IMR-90 (cell line): ENCODE results near the gene RAPSN. TPM values are rescaled to one million over a fixed set of nuclear protein-coding genes. Genes with fewer than 3 reads are reported as not detected.

ENCODE experiments used
- ATAC-seq: fragments of 200-7000 bp; cut with Tn5 transposase; 2 replicates; pipeline ENCODE4 v1.9.1; 2020; ENCODE audit warnings: low read depth, mild to moderate bottlenecking, moderate library complexity
- BruUV-seq: library from RNA; stranded (reverse); fragments of 400-500 nt; replicated peaks from 2 replicates; lab custom pipeline; 2021; lab: Mats Ljungman, UMichigan
- CTCF ChIA-PET: fragments of 300-600 bp; formaldehyde crosslinking; extraction: SDS; loops from one replicate; lab custom pipeline; 2021; ENCODE audit warnings: antibody characterized with exemption; lab: Yijun Ruan, JAX
- POLR2A ChIA-PET: fragments of 300-600 bp; sonication (Branson Sonifier 250); formaldehyde crosslinking; loops from one replicate; lab custom pipeline; 2022; ENCODE audit warnings: antibody characterized with exemption; ENCODE audit not compliant: unreplicated experiment; lab: Charles Lee
- DNase-seq: peaks from one replicate; pipeline ENCODE4 v3.0.0; 2013
- H2AFZ ChIP-seq: replicated peaks from 2 replicates; pipeline ENCODE3; 2013; ENCODE audit warnings: low read length, mild to moderate bottlenecking; ENCODE audit not compliant: poor library complexity
- H2AK5ac ChIP-seq: 2 replicates; pipeline ENCODE4 v1.6.1; 2013; ENCODE audit warnings: low read depth, low read length, inconsistent platforms
- H2AK9ac ChIP-seq: replicated peaks from 2 replicates; pipeline ENCODE3; 2013; ENCODE audit warnings: mild to moderate bottlenecking, low read depth, low read length, moderate library complexity; ENCODE audit not compliant: poor library complexity
- H2BK120ac ChIP-seq: 2 replicates; pipeline ENCODE4 v1.6.1; 2013; ENCODE audit warnings: low read depth, low read length, inconsistent platforms
- H2BK15ac ChIP-seq: 3 replicates; pipeline ENCODE4 v1.6.1; 2013; ENCODE audit warnings: low read depth, low read length, inconsistent platforms
- H2BK20ac ChIP-seq: 2 replicates; pipeline ENCODE4 v1.6.1; 2013; ENCODE audit warnings: low read depth, mild to moderate bottlenecking, inconsistent platforms, low read length, moderate library complexity
- H2BK5ac ChIP-seq: 2 replicates; pipeline ENCODE4 v1.6.1; 2013; ENCODE audit warnings: mild to moderate bottlenecking, low read depth, low read length, inconsistent platforms; ENCODE audit not compliant: poor library complexity, severe bottlenecking
- H3K14ac ChIP-seq: replicated peaks from 2 replicates; pipeline ENCODE4 v1.6.1; 2013; ENCODE audit warnings: low read depth, low read length, inconsistent platforms
- H3K18ac ChIP-seq: 2 replicates; pipeline ENCODE4 v1.6.1; 2013; ENCODE audit warnings: low read depth, low read length, control low read depth
- H3K23ac ChIP-seq: 2 replicates; pipeline ENCODE4 v1.6.1; 2013; ENCODE audit warnings: low read depth, low read length, inconsistent platforms
- H3K27ac ChIP-seq: 2 replicates; pipeline ENCODE4 v1.5.1; 2013; ENCODE audit warnings: mild to moderate bottlenecking, control low read depth, low read length; ENCODE audit not compliant: insufficient read depth
- H3K27me3 ChIP-seq: 2 replicates; pipeline ENCODE4 v1.6.1; 2013; ENCODE audit warnings: low read length; ENCODE audit not compliant: control insufficient read depth, insufficient read depth
- H3K36me3 ChIP-seq: 2 replicates; pipeline ENCODE4 v1.6.1; 2013; ENCODE audit warnings: low read length, mixed read lengths; ENCODE audit not compliant: control insufficient read depth, insufficient read depth
- H3K4ac ChIP-seq: 2 replicates; pipeline ENCODE4 v1.6.1; 2013; ENCODE audit warnings: low read depth, low read length, inconsistent platforms
- H3K4me1 ChIP-seq: 2 replicates; pipeline ENCODE4 v1.6.1; 2013; ENCODE audit warnings: low read length, mixed read lengths; ENCODE audit not compliant: control insufficient read depth, insufficient read depth
- H3K4me2 ChIP-seq: 2 replicates; pipeline ENCODE4 v1.6.1; 2013; ENCODE audit warnings: low read depth, mild to moderate bottlenecking, control low read depth, low read length, moderate library complexity
- H3K4me3 ChIP-seq: 2 replicates; pipeline ENCODE4 v1.5.1; 2013; ENCODE audit warnings: low read depth, mild to moderate bottlenecking, control low read depth, low read length, moderate library complexity; ENCODE audit not compliant: insufficient read depth
- H3K56ac ChIP-seq: 2 replicates; pipeline ENCODE4 v1.6.1; 2013; ENCODE audit warnings: low read length, inconsistent platforms; ENCODE audit not compliant: insufficient read depth; ENCODE audit errors: extremely low read depth
- H3K79me1 ChIP-seq, 2 experiments: 2 replicates each; pipeline ENCODE4 v1.6.1; 2013; ENCODE audit warnings: low read length in 2 of 2, inconsistent platforms in 1 of 2, low read depth in 1 of 2
- H3K9ac ChIP-seq: 2 replicates; pipeline ENCODE4 v1.6.1; 2013; ENCODE audit warnings: low read depth, low read length, control low read depth
- H3K9me1 ChIP-seq: 2 replicates; pipeline ENCODE4 v1.6.1; 2013; ENCODE audit warnings: low read length, inconsistent platforms; ENCODE audit not compliant: insufficient read depth
- H3K9me3 ChIP-seq: 2 replicates; pipeline ENCODE4 v1.6.1; 2013; ENCODE audit warnings: low read length; ENCODE audit not compliant: control insufficient read depth, insufficient read depth
- H4K20me1 ChIP-seq: 2 replicates; pipeline ENCODE4 v1.6.1; 2013; ENCODE audit warnings: low read length, inconsistent platforms; ENCODE audit not compliant: insufficient read depth
- H4K5ac ChIP-seq: 2 replicates; pipeline ENCODE4 v1.6.1; 2013; ENCODE audit warnings: mild to moderate bottlenecking, low read depth, low read length, control low read depth
- H4K8ac ChIP-seq, 2 experiments: 2 replicates each; pipeline ENCODE4 v1.6.1; 2013; ENCODE audit warnings: low read depth in 2 of 2, low read length in 2 of 2, control low read depth in 1 of 2, inconsistent platforms in 1 of 2
- H4K91ac ChIP-seq: 2 replicates; pipeline ENCODE4 v1.6.1; 2013; ENCODE audit warnings: low read depth, low read length, inconsistent platforms; ENCODE audit not compliant: insufficient read depth
- BHLHE40 ChIP-seq: fragments of 150-350 bp; IDR thresholded peaks from 2 replicates; pipeline ENCODE4 v1.6.1; 2016; ENCODE audit warnings: mild to moderate bottlenecking, low read depth, low read length
- CEBPB ChIP-seq: IDR thresholded peaks from 2 replicates; pipeline ENCODE4 v1.6.1; 2012; ENCODE audit warnings: low read depth, low read length, improper control_type of control experiment
- CHD1 ChIP-seq: IDR thresholded peaks from 2 replicates; pipeline ENCODE4 v1.6.1; 2012; ENCODE audit warnings: low read depth, low read length, improper control_type of control experiment
- FOS ChIP-seq: fragments of 150-350 bp; IDR thresholded peaks from 2 replicates; pipeline ENCODE4 v1.6.1; 2016; ENCODE audit warnings: low read depth, low read length
- MAFK ChIP-seq: IDR thresholded peaks from 2 replicates; pipeline ENCODE4 v1.6.1; 2012; ENCODE audit warnings: low read depth, low read length, improper control_type of control experiment
- MAZ ChIP-seq: IDR thresholded peaks from 2 replicates; pipeline ENCODE4 v1.6.1; 2012; ENCODE audit warnings: low read depth, mild to moderate bottlenecking, low read length, improper control_type of control experiment, moderate library complexity, borderline replicate concordance
- MXI1 ChIP-seq: IDR thresholded peaks from 2 replicates; pipeline ENCODE4 v1.6.1; 2012; ENCODE audit warnings: low read depth, mild to moderate bottlenecking, low read length, moderate library complexity, borderline replicate concordance
- NFE2L2 ChIP-seq: fragments of 150-350 bp; IDR thresholded peaks from 2 replicates; pipeline ENCODE4 v1.6.1; 2016; ENCODE audit warnings: low read depth, mild to moderate bottlenecking, low read length
- POLR2A ChIP-seq: IDR thresholded peaks from 2 replicates; pipeline ENCODE4 v1.6.1; 2012; ENCODE audit warnings: mild to moderate bottlenecking, low read depth, low read length
- RAD21 ChIP-seq: IDR thresholded peaks from 2 replicates; pipeline ENCODE4 v1.6.1; 2012; ENCODE audit warnings: low read length, improper control_type of control experiment
- RCOR1 ChIP-seq: IDR thresholded peaks from 2 replicates; pipeline ENCODE4 v1.6.1; 2012; ENCODE audit warnings: mild to moderate bottlenecking, low read length, improper control_type of control experiment; ENCODE audit not compliant: insufficient replicate concordance
- RFX5 ChIP-seq: IDR thresholded peaks from 2 replicates; pipeline ENCODE4 v1.8.0; 2012; ENCODE audit warnings: low read depth, mild to moderate bottlenecking, low read length, moderate library complexity
- SMC3 ChIP-seq: fragments of 150-350 bp; IDR thresholded peaks from 2 replicates; pipeline ENCODE4 v1.6.1; 2016; ENCODE audit warnings: low read depth, mild to moderate bottlenecking, antibody characterized with exemption, low read length, moderate library complexity
- WGBS, 2 experiments: methylation state at CpG; one replicate each; pipeline versions ENCODE4 v1.1.5 to v1.1.7; 2013; ENCODE audit warnings: missing lambda C conversion rate in 2 of 2; ENCODE audit not compliant: insufficient read length in 1 of 2; ENCODE audit errors: extremely low coverage in 2 of 2; 5-methylcytosine and 5-hydroxymethylcytosine counted together
- dilution Hi-C: fragments of 300-500 bp; cut with HindIII; formaldehyde crosslinking; loops from one replicate; pipeline ENCODE4 v1.14.3; 2018; ENCODE audit warnings: low sequenced_read_pairs; ENCODE audit not compliant: unreplicated experiment
- in situ Hi-C: fragments of 300-500 bp; cut with MboI; formaldehyde crosslinking; loops from 3 replicates; pipeline ENCODE4 v1.14.3; 2019; ENCODE audit warnings: low sequenced_read_pairs, inconsistent platforms, mixed read lengths
- intact Hi-C: fragments of 100-400 bp; cut with micrococcal nuclease; formaldehyde crosslinking; loops from 2 replicates; pipeline ENCODE4 v1.10.0; 2022
- polyA plus RNA-seq, 3 experiments: library from polyadenylated mRNA; depleted of rRNA; stranded (reverse); fragments of >200 nt; gene quantifications; 2 replicates each; pipeline ENCODE4 v1.2.3, GENCODE V29; 2012; ENCODE audit warnings: low replicate concordance in 1 of 3
- total RNA-seq: library from RNA; depleted of rRNA; stranded (reverse); fragments of >200 nt; gene quantifications from 2 replicates; pipeline ENCODE4 v1.2.3, GENCODE V29; 2012
- TF ChIP-seq, protein P1 (sequence below): conservative IDR thresholded peaks from 2 replicates; pipeline ENCODE4 v1.5.1; 2012; ENCODE audit warnings: mild to moderate bottlenecking, low read depth, low read length, improper control_type of control experiment
- TF ChIP-seq, protein P2 (sequence below): fragments of 150-350 bp; IDR thresholded peaks from 2 replicates; pipeline ENCODE4 v1.6.1; 2016; ENCODE audit warnings: low read depth, mild to moderate bottlenecking, low read length, moderate library complexity, borderline replicate concordance
- TF ChIP-seq, protein P3 (sequence below): fragments of 150-350 bp; IDR thresholded peaks from 2 replicates; pipeline ENCODE4 v1.6.1; 2017; ENCODE audit warnings: mild to moderate bottlenecking, antibody characterized with exemption, low read length, low read depth

RAPSN gene
- total and polyA plus RNA-seq, 2 of the 4 experiments (the other 2 are of a cell fraction) = 0.03 TPM; not detected in 1

DNA sequence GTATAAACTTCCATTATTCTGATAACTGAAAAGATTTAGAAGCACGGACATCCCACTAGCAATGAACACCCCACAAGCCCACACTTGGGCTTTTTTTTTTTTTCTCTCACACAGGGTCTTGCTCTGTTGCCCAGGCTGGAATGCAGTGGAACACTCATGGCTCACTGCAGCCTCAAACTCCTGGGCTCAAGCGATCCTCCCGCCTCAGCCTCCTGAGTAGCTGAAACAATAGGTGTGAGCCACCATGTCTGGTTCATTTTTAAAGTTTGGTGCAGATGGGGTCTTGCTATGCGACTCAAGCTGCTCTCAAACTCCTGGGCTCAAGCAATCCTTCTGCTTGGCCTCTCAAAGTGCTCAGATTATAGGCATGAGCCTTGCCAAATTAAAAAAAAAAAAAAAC lies 3.1 kb downstream of the RAPSN start:
- dilution Hi-C loops (no loop called here), in situ Hi-C loops (no loop called here)
- TF ChIP-seq, protein P1, sequence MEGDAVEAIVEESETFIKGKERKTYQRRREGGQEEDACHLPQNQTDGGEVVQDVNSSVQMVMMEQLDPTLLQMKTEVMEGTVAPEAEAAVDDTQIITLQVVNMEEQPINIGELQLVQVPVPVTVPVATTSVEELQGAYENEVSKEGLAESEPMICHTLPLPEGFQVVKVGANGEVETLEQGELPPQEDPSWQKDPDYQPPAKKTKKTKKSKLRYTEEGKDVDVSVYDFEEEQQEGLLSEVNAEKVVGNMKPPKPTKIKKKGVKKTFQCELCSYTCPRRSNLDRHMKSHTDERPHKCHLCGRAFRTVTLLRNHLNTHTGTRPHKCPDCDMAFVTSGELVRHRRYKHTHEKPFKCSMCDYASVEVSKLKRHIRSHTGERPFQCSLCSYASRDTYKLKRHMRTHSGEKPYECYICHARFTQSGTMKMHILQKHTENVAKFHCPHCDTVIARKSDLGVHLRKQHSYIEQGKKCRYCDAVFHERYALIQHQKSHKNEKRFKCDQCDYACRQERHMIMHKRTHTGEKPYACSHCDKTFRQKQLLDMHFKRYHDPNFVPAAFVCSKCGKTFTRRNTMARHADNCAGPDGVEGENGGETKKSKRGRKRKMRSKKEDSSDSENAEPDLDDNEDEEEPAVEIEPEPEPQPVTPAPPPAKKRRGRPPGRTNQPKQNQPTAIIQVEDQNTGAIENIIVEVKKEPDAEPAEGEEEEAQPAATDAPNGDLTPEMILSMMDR = no peak
- TF ChIP-seq FOS = no peak
- TF ChIP-seq, protein P2, sequence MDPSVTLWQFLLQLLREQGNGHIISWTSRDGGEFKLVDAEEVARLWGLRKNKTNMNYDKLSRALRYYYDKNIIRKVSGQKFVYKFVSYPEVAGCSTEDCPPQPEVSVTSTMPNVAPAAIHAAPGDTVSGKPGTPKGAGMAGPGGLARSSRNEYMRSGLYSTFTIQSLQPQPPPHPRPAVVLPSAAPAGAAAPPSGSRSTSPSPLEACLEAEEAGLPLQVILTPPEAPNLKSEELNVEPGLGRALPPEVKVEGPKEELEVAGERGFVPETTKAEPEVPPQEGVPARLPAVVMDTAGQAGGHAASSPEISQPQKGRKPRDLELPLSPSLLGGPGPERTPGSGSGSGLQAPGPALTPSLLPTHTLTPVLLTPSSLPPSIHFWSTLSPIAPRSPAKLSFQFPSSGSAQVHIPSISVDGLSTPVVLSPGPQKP = no peak
- TF ChIP-seq CEBPB = no peak
- no peak for TF ChIP-seq BHLHE40
- no peak for TF ChIP-seq NFE2L2
- TF ChIP-seq RAD21 = no peak
- no peak for TF ChIP-seq MAZ
- TF ChIP-seq SMC3 = no peak
- TF ChIP-seq, protein P3, sequence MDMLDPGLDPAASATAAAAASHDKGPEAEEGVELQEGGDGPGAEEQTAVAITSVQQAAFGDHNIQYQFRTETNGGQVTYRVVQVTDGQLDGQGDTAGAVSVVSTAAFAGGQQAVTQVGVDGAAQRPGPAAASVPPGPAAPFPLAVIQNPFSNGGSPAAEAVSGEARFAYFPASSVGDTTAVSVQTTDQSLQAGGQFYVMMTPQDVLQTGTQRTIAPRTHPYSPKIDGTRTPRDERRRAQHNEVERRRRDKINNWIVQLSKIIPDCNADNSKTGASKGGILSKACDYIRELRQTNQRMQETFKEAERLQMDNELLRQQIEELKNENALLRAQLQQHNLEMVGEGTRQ = no peak
- TF ChIP-seq CHD1 = no peak
- no peak for TF ChIP-seq MAFK
- TF ChIP-seq MXI1 = no peak
- TF ChIP-seq RFX5 = no peak
- no peak for TF ChIP-seq RCOR1
- TF ChIP-seq POLR2A = no peak

More for the DNA sequence above, 3.1 kb downstream of the RAPSN start:
- H2AK9ac ChIP-seq = no peak overlapping the region
- H3K27me3 ChIP-seq = no peaks in the 10 kb centered on the region
- no peaks in the 10 kb centered on the region for H3K4me1 ChIP-seq
- DNase-seq (no peak), ATAC-seq (no peak)
- H3K9ac ChIP-seq = no peak overlapping the region
- 91% methylated on average over 1 of the region's 4 CpGs; no CpG with 5 or more reads in 1 of the 2 experiments for WGBS, 2 experiments
- H3K4me3 ChIP-seq = no peak overlapping the region
- no peak overlapping the region for H3K23ac ChIP-seq
- no peak overlapping the region for H3K18ac ChIP-seq
- no peaks in the 10 kb centered on the region for H3K36me3 ChIP-seq
- H2BK5ac ChIP-seq = no peak overlapping the region
- H4K91ac ChIP-seq = no peak overlapping the region
- H3K79me1 ChIP-seq = no peaks in the 10 kb centered on the region
- no peaks in the 10 kb centered on the region for H4K20me1 ChIP-seq
- no peak overlapping the region for H4K5ac ChIP-seq
- no peak overlapping the region for H3K4me2 ChIP-seq
- BruUV-seq = no TSS peak
- no peak overlapping the region for H3K4ac ChIP-seq
- H3K9me1 ChIP-seq = no peaks in the 10 kb centered on the region
- intact Hi-C loops = no loop called here
- no peaks in the 10 kb centered on the region for H3K9me3 ChIP-seq
- no peak overlapping the region for H2BK120ac ChIP-seq
- ChIA-PET POLR2A (no interaction called here), CTCF (interaction anchor here (0.7 kb wide), 1 partner anchor 245 kb away, joined by 3 read pairs; no protein-coding TSS in a partner anchor)
- H3K56ac ChIP-seq = no peak overlapping the region
- no peak overlapping the region for H3K27ac ChIP-seq
- no peak overlapping the region for H2AK5ac ChIP-seq
- no peak overlapping the region for H2BK20ac ChIP-seq
- no peak overlapping the region for H2AFZ ChIP-seq
- H3K14ac ChIP-seq = no peak overlapping the region
- H2BK15ac ChIP-seq = no peak overlapping the region
- H4K8ac ChIP-seq = no peak overlapping the region
